GM21576 (cell line): Measurements from ENCODE around the gene SLC2A4.
"Not testable (repeated sequence)": the region's sequence is repeated elsewhere in the genome, so short reads cannot be mapped to it uniquely, and the experiment has no call there.

ENCODE experiments used
- ATAC-seq: cut with Tn5 transposase; IDR thresholded peaks from one replicate; pipeline ENCODE4 v1.9.1; 2021; ENCODE audit warnings: mild to moderate bottlenecking, moderate library complexity; ENCODE audit not compliant: unreplicated experiment

SLC2A4 gene

GRCh38 chr17:7322520-7323194 is 41.1 kb downstream of the SLC2A4 start:
- ATAC-seq = no peak

GRCh38 chr17:7323731-7324437 is 42.4 kb downstream of the SLC2A4 start:
- no peak for ATAC-seq

GRCh38 chr17:7324438-7324779 is 42.9 kb downstream of the SLC2A4 start:
- no peak for ATAC-seq

GRCh38 chr17:7325031-7325528 is 43.6 kb downstream of the SLC2A4 start:
- no peak for ATAC-seq

- ATAC-seq = no peak
Measured at GRCh38 chr17:7326186-7326585, 44.7 kb downstream of the SLC2A4 start.

GRCh38 chr17:7327056-7327455 is 45.5 kb downstream of the SLC2A4 start:
- no peak for ATAC-seq

GRCh38 chr17:7327501-7327900 is 46.0 kb downstream of the SLC2A4 start:
- no peak for ATAC-seq

GRCh38 chr17:7328009-7328408 is 46.5 kb downstream of the SLC2A4 start:
- no peak for ATAC-seq

GRCh38 chr17:7328840-7329373 is 47.4 kb downstream of the SLC2A4 start, which contains the start of gene NEURL4:
Gene NEURL4, minus strand, starts transcription at chr17:7329335. Its CDS starts 23 bp downstream, at chr17:7329312.
- ATAC-seq = peak; percentile 12

GRCh38 chr17:7329374-7329996 is 48.0 kb downstream of the SLC2A4 start:
- peak; percentile 46 for ATAC-seq

- peak; percentile 32 for ATAC-seq
Measured at GRCh38 chr17:7329997-7330637, 48.6 kb downstream of the SLC2A4 start.

GRCh38 chr17:7330638-7331015 is 49.1 kb downstream of the SLC2A4 start:
- ATAC-seq = no peak

- no peak for ATAC-seq
Measured at GRCh38 chr17:7332111-7332510, 50.6 kb downstream of the SLC2A4 start.

GRCh38 chr17:7332600-7333069 is 51.1 kb downstream of the SLC2A4 start:
- ATAC-seq = not testable (repeated sequence)

GRCh38 chr17:7334938-7335538 is 53.5 kb downstream of the SLC2A4 start:
- no peak for ATAC-seq

GRCh38 chr17:7335765-7336164 is 54.2 kb downstream of the SLC2A4 start:
- not testable (repeated sequence) for ATAC-seq

- ATAC-seq = peak; percentile 53
Measured at GRCh38 chr17:7336240-7337175, 55.0 kb downstream of the SLC2A4 start, which contains the start of gene ACAP1. Gene ACAP1, plus strand, starts transcription at chr17:7336529. Its CDS starts 206 bp downstream, at chr17:7336735.

GRCh38 chr17:7337600-7337999 is 56.1 kb downstream of the SLC2A4 start:
- not testable (repeated sequence) for ATAC-seq
